HepG2 (cell line): ENCODE results near the gene FBXW12. TPM values are rescaled to one million over a fixed set of nuclear protein-coding genes. Genes with fewer than 3 reads are reported as not detected.

ENCODE experiments used
- CAMTA2 ChIP-seq: sonication (generic); formaldehyde crosslinking; IDR thresholded peaks from 2 replicates; pipeline ENCODE4 v1.4.0; 2020; ENCODE audit warnings: mild to moderate bottlenecking, missing genetic modification reagents, borderline replicate concordance
- CBX1 ChIP-seq: IDR thresholded peaks from one replicate; pipeline ENCODE4 v1.6.1; 2016; ENCODE audit warnings: antibody characterized with exemption, low read depth
- GATAD2A ChIP-seq: IDR thresholded peaks from 2 replicates; pipeline ENCODE4 v1.6.1; 2016
- GTF2F1 ChIP-seq: fragments of 150-350 bp; IDR thresholded peaks from 2 replicates; pipeline ENCODE4 v1.6.1; 2014; ENCODE audit warnings: low read length
- HDAC1 ChIP-seq: sonication (generic); formaldehyde crosslinking; IDR thresholded peaks from 2 replicates; pipeline ENCODE4 v1.5.1; 2020; ENCODE audit warnings: mild to moderate bottlenecking, missing genetic modification reagents
- HMG20B ChIP-seq: conservative IDR thresholded peaks from 2 replicates; pipeline ENCODE4 v1.6.1; 2016; ENCODE audit warnings: missing genetic modification reagents, missing compliant biosample characterization
- JUNB ChIP-seq: sonication (generic); formaldehyde crosslinking; IDR thresholded peaks from 2 replicates; pipeline ENCODE4 v1.8.0; 2022; ENCODE audit warnings: missing genetic modification reagents, mild to moderate bottlenecking, borderline replicate concordance
- MTF1 ChIP-seq: sonication (generic); formaldehyde crosslinking; IDR thresholded peaks from 2 replicates; pipeline ENCODE4 v1.5.0; 2020; ENCODE audit warnings: missing genetic modification reagents
- NCOA5 ChIP-seq: sonication (generic); formaldehyde crosslinking; IDR thresholded peaks from 2 replicates; pipeline ENCODE4 v1.4.0; 2020; ENCODE audit warnings: missing genetic modification reagents
- RBM22 ChIP-seq: fragments of 200-400 bp; formaldehyde crosslinking; optimal IDR thresholded peaks from 2 replicates; pipeline ENCODE3; 2017; ENCODE audit warnings: mild to moderate bottlenecking, low read length, moderate library complexity
- SAFB2 ChIP-seq: sonication (generic); formaldehyde crosslinking; IDR thresholded peaks from 2 replicates; pipeline ENCODE4 v1.5.1; 2020; ENCODE audit warnings: missing genetic modification reagents, low read depth, mild to moderate bottlenecking, borderline replicate concordance
- SP4 ChIP-seq: sonication (generic); formaldehyde crosslinking; IDR thresholded peaks from 2 replicates; pipeline ENCODE4 v1.8.1; 2023; ENCODE audit warnings: mild to moderate bottlenecking, missing genetic modification reagents
- SPEN ChIP-seq: sonication (generic); formaldehyde crosslinking; IDR thresholded peaks from 2 replicates; pipeline ENCODE4 v1.5.1; 2020; ENCODE audit warnings: low read depth, mild to moderate bottlenecking, missing genetic modification reagents
- ZNF441 ChIP-seq: sonication (generic); formaldehyde crosslinking; IDR thresholded peaks from 2 replicates; pipeline ENCODE4 v1.7.0; 2021; ENCODE audit warnings: missing genetic modification reagents, borderline replicate concordance
- ZNF460 ChIP-seq: sonication (generic); formaldehyde crosslinking; IDR thresholded peaks from 2 replicates; pipeline ENCODE4 v1.5.1; 2020; ENCODE audit warnings: missing genetic modification reagents, mild to moderate bottlenecking, borderline replicate concordance
- ZNF552 ChIP-seq: sonication (generic); formaldehyde crosslinking; IDR thresholded peaks from 2 replicates; pipeline ENCODE4 v1.9.0; 2022; ENCODE audit warnings: missing genetic modification reagents, mild to moderate bottlenecking, borderline replicate concordance
- ZNF883 ChIP-seq: sonication (generic); formaldehyde crosslinking; IDR thresholded peaks from 2 replicates; pipeline ENCODE4 v1.5.1; 2020; ENCODE audit warnings: mild to moderate bottlenecking, missing genetic modification reagents; ENCODE audit errors: not compliant biosample characterization
- polyA plus RNA-seq, 8 experiments: library from polyadenylated mRNA; depleted of rRNA in 3 of 8; stranded (reverse) in 7 of 8; unstranded in 1 of 8; fragments of >200 nt; fragmentation: Illumina TruSeq in 4 of 8; extraction: Trizol in 4 of 8; gene quantifications; 2 replicates each; pipeline versions ENCODE4 v1.2.1 to v1.2.3, GENCODE V29; 2011 to 2016; ENCODE audit warnings: low read depth in 4 of 8, missing spikeins in 1 of 8, mixed read lengths in 1 of 8; ENCODE audit not compliant: insufficient read depth in 1 of 8
- total RNA-seq, 5 experiments: library from RNA; depleted of rRNA; stranded (reverse); fragments of >200 nt; fragmentation: Illumina TruSeq; extraction: Trizol; gene quantifications; 2 replicates each; pipeline ENCODE4 v1.2.3, GENCODE V29; 2016; ENCODE audit warnings: low read depth in 1 of 5
- TF ChIP-seq, protein P1 (sequence below): sonication (generic); formaldehyde crosslinking; IDR thresholded peaks from 2 replicates; pipeline ENCODE4 v1.5.0; 2020; ENCODE audit warnings: missing genetic modification reagents
- TF ChIP-seq, protein P2 (sequence below): sonication (generic); formaldehyde crosslinking; conservative IDR thresholded peaks from 2 replicates; pipeline ENCODE4 v1.8.0; 2022; ENCODE audit warnings: missing genetic modification reagents
- TF ChIP-seq, protein P3 (sequence below): IDR thresholded peaks from 2 replicates; pipeline ENCODE4 v1.6.1; 2016; ENCODE audit warnings: low read depth, borderline replicate concordance

FBXW12 gene
- total and polyA plus RNA-seq, 2 of the 13 experiments (the other 11 are each of a cell fraction or from before 2014, with no cell fraction given), result not detected

DNA sequence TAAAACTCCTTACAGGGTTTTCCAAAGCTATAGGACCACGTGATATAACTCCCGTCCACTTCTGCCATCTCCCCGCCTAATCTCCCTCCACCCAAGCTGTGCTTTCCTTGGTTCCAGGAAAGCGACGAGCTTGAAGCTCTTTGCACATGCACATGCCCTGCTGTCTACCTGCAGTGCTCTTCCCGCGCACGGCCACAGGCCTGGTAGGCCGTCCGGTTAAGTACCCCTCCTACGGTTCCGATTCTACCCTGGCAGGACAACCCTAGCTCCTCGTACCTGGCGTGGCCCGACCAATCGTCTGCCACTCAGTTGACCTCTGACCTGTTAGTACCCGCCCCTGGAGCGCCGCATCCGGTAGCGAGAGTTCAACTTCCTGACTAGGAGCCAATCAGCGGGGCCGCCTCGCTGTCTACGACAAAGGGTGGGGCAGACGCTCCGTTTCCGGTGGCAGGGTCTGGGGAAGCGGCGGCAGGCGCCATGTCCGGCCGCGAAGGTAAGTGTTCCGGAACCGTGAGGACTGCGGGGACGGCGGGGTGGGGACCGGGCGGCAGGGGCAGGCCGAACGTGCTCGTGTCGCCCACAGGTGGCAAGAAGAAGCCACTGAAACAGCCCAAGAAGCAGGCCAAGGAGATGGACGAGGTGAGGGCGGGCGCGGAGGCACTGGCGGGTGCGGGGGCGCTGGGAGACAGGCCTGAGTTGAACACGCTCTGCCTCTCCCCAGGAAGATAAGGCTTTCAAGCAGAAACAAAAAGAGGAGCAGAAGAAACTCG lies 68.0 kb downstream of the FBXW12 start, which contains the start of the genes CCDC51 and TMA7 (continued):
- no peak for TF ChIP-seq NCOA5
- TF ChIP-seq, protein P1, sequence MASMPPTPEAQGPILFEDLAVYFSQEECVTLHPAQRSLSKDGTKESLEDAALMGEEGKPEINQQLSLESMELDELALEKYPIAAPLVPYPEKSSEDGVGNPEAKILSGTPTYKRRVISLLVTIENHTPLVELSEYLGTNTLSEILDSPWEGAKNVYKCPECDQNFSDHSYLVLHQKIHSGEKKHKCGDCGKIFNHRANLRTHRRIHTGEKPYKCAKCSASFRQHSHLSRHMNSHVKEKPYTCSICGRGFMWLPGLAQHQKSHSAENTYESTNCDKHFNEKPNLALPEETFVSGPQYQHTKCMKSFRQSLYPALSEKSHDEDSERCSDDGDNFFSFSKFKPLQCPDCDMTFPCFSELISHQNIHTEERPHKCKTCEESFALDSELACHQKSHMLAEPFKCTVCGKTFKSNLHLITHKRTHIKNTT (CRISPR knock-in tag), result no peak
- no peak; the same call in 1 of the 2 replicates for TF ChIP-seq JUNB (CRISPR knock-in tag)
- peak; percentile 88 for TF ChIP-seq HDAC1 (CRISPR knock-in tag)
- no peak for TF ChIP-seq MTF1 (CRISPR knock-in tag)
- peak; percentile 67 for TF ChIP-seq GATAD2A (CRISPR knock-in tag)
- no peak for TF ChIP-seq GTF2F1
- TF ChIP-seq SAFB2 (CRISPR knock-in tag), result no peak
- TF ChIP-seq RBM22, result no peak
- TF ChIP-seq SPEN (CRISPR knock-in tag), result peak; percentile 74; the same call in 1 of the 2 replicates
- peak; percentile 92 for TF ChIP-seq SP4 (CRISPR knock-in tag)
- TF ChIP-seq, protein P2, sequence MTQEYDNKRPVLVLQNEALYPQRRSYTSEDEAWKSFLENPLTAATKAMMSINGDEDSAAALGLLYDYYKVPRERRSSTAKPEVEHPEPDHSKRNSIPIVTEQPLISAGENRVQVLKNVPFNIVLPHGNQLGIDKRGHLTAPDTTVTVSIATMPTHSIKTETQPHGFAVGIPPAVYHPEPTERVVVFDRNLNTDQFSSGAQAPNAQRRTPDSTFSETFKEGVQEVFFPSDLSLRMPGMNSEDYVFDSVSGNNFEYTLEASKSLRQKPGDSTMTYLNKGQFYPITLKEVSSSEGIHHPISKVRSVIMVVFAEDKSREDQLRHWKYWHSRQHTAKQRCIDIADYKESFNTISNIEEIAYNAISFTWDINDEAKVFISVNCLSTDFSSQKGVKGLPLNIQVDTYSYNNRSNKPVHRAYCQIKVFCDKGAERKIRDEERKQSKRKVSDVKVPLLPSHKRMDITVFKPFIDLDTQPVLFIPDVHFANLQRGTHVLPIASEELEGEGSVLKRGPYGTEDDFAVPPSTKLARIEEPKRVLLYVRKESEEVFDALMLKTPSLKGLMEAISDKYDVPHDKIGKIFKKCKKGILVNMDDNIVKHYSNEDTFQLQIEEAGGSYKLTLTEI (CRISPR knock-in tag), result no peak
- no peak; the same call in 1 of the 2 replicates for TF ChIP-seq HMG20B (CRISPR knock-in tag)
- TF ChIP-seq ZNF552 (CRISPR knock-in tag), result peak; percentile 43; the same call in 1 of the 2 replicates
- peak; percentile 50; the same call in 1 of the 2 replicates for TF ChIP-seq CAMTA2
- TF ChIP-seq, protein P3, sequence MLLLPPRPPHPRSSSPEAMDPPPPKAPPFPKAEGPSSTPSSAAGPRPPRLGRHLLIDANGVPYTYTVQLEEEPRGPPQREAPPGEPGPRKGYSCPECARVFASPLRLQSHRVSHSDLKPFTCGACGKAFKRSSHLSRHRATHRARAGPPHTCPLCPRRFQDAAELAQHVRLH (CRISPR knock-in tag), result peak; percentile 88
- peak; percentile 78 for TF ChIP-seq ZNF883 (CRISPR knock-in tag)
- no peak; the same call in 1 of the 2 replicates for TF ChIP-seq ZNF441 (CRISPR knock-in tag)
- TF ChIP-seq ZNF460 (CRISPR knock-in tag), result no peak
- peak; percentile 91 for TF ChIP-seq CBX1
